Fibroblast of upper back skin (primary cell): ENCODE results near the gene AIF1L.
A peak's percentile ranks its signal among the peaks of the same experiment; 100 is the strongest.
"Not testable (repeated sequence)": the region's sequence is repeated elsewhere in the genome, so short reads cannot be mapped to it uniquely, and the experiment has no call there.

Experiments
- DNase-seq: peaks from one replicate; pipeline ENCODE4 v3.0.0-alpha.2; 2013

Gene AIF1L

DNA sequence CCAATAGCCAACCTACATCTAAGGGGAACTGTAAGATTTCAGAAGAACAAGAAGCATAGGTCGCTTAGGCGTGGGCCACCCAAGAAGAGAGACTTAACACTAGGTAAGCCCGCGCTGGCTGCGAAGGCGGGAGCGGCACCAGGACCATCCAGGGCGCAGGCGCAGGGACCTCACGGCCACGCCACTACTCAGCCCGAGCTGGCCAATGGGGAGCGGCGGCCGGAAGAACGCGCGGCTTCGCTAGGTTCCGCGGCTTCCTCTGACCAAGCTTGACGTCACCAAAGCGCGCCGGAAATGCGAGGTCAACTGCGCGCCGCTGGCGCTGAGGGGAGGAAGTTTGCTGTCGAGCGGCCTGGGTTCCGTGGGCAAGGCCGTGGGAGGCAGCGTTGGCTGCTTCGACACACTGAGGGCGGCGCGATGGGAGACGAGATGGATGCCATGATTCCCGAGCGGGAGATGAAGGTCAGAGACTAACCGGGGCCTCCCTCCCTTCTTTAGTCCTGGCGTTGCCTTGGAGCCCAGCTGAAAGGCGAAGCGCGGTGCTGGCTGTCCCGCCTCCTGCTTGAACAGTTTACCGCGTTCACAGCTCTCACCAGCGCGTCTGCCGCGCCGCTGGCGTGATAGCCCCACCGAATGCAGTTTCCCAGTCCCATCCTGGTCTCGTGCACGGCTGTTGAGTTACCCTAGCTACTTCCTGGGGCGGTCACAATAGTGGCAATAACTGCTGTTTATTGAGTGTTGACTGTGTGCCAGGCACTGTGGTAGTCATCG, 29.1 kb downstream of the AIF1L start, which contains the start of gene NUP214:
Gene NUP214 (plus strand): TSS at position 299 of the 771 bp plus-strand sequence. CDS start 119 bp downstream, at position 418.
- DNase-seq = peak; percentile 97

DNA sequence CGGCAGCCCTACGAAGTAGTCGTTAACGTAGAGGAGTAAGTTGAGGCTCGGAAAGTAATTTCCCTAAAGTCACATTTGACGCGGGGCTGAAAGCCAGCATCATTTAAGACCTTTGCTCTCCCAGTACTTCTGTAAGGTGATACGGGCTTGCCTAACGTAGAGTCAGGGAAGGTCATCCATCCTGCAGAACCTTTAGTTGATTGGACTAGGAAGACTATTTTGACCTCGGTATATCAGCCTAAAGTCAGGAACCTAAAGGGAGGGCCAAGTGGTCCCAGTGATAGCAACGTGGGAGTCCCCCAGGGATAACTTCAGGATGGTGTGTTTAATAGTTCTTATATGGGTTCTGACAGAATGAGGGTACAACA, 29.7 kb downstream of the AIF1L start:
- no peak for DNase-seq

GRCh38 chr9:131129183-131129582, 32.9 kb downstream of the AIF1L start:
- no peak for DNase-seq

DNA sequence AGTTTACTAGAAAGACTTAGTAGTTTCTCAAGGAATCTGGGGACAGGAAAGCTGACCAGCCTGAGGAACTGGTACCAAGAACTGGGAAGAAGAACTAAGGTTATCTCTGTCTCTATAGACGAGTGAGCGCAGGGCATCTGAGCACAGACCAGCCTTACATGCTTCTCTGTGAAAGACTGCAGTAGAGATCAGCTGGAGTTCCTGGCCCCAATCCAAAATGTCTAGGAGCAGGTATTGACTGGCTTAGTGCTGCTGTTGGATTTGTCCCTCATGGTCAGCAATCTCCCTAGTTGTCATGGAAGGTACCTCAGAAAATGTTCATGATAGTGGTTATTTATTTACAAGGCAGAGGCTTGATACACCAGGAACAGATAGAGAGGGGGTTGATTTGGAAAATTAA, 42.3 kb downstream of the AIF1L start:
- DNase-seq = no peak

- no peak for DNase-seq
Observed at GRCh38 chr9:131140112-131140511, 43.8 kb downstream of the AIF1L start.

GRCh38 chr9:131140550-131140949, 44.2 kb downstream of the AIF1L start:
- no peak for DNase-seq

- DNase-seq = no peak
Observed at GRCh38 chr9:131142160-131142559, 45.8 kb downstream of the AIF1L start.

GRCh38 chr9:131144201-131144600, 47.9 kb downstream of the AIF1L start:
- DNase-seq = no peak

DNA sequence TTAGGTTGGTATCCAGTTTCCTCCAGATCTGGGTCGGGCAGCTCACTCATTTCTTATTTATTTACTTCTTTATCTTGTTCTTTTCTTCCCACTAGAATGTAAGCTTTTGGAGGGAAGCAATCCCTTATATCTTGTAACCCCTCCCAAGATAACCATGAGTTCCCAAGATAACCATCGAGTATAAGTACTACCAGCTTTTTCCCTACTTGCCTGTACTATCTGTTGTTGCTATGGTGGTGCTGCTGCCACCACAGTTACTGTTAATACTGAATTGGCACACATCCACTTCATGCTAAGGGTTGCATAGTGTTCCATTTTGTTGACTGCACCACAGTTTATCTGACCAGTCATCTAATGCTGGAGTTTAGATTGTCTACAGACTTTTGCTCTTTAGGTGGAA, 48.9 kb downstream of the AIF1L start:
- DNase-seq = no peak

DNA sequence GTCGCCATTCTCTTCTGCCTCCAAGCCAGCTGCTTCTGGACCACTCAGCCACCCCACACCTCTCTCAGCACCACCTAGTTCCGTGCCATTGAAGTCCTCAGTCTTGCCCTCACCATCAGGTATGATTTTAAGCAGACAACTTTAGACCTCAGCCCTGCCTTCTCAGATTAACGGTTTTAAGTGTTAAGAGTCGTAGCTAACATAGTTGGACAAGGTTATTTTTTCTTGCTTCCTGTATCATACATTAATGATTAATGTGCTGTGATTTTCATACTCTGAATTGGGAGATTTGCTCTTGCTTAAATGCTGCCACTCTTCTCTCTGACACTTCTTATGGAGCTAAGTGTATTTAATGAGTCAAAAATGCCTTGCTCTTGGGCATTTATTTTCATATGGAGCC, 49.9 kb downstream of the AIF1L start:
- DNase-seq = no peak

GRCh38 chr9:131148276-131148675, 51.9 kb downstream of the AIF1L start:
- DNase-seq = no peak

DNA sequence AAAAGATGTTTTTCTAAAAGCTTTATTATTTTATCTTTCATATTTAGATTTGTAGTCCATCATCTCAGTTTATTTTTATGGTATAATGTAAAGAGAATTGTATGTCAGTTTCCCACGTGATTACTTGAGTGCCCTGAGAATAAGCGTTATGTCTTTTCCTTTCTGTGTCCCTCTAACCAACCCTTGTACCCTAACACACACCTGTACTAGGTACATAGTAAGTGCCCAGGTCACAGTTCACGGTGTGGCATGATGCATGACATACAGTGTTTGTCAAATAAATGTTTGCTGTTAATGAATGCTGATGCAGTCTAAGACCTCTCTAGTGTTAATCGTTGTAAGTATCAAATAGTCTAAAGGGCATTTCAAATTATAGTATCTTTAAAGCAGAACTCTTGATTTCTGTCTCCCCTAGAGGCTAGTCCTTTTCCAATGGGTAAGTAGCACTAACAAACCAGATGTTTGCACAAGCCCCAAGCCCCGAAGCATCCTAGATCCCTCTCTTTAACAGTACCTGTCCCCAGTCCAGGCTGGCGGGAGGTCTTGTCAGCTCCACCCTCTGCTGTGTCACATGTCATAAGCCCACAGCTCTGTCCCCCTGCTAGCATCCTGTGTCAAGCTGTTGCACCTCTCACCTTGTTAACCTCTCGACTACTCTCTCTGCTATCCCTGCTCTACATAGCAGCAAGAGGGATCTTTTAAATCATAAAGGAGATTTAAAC, 52.8 kb downstream of the AIF1L start:
- DNase-seq = no peak

DNA sequence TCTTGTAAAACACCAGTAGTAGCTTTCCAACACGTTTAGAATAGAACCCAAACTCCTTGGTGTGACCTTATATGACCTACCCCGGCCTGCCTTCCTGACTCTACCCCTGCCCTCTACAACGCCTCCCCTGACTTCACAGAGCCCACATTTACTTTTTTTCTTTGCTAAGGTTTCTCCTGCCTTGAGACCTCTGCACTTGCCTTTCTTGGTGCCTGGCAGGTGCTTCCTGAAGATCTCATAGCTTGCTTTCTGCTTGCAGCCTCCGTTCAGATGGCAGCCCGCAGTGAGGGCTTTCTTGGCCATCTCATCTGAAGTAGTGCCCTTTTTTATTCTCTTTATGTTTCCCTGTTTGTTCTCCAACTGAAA, 53.3 kb downstream of the AIF1L start:
- no peak for DNase-seq

DNA sequence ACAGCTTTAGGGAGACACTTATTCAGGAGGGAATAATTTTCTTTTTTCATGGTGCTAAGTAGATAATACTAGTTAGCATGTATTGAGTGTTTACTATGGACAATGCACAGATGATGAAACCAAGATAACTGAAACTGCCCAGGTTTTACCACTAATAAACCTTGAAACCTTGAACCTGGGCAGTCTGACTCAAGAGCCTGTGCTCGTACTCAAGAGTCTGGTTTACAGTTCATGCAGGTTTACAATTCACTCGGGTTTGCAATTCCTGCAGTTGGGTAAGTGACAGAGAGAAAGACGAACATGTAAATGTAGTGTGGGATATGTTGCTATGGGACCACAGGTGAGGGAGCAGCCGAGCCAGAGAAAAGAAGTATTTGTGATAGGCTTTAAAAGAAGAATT, 57.3 kb downstream of the AIF1L start:
- DNase-seq = no peak

- DNase-seq = not testable (repeated sequence)
Observed at GRCh38 chr9:131158673-131159072, 62.3 kb downstream of the AIF1L start.

DNA sequence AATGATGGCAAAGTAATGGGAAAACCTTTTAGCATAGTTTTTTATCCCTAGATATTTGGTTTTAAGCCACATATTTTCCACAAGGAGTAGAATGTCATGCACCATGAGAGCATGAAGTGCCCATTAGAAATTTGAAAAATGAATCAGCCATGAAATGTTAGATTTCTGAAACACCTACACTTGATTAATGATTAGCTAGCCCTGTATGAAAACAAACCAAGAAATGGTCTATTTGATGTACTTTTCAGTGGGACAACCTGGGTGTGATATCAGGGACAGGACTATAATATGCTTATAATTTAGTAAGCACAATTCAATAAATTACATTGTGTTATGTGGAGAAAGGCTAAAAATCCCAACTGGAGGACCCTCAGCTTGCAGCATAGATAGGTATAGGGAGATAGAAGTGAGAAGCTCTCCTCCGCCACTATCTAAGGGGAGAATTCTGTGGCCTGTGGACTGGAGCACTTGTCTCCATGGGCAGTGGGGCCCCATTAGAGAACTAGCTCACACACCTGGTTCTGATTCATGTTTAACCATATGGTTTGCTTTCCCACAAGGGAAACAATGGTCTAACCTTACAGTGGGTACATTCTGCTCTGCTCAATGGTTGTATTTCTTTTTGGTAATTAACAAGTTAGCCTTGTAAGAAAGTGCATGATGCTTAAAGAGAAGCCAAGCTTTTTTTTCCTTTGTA, 64.2 kb downstream of the AIF1L start:
- no peak for DNase-seq

- DNase-seq = no peak
Observed at GRCh38 chr9:131161585-131161984, 65.3 kb downstream of the AIF1L start.

- DNase-seq = no peak
Observed at GRCh38 chr9:131162886-131163285, 66.6 kb downstream of the AIF1L start.

DNA sequence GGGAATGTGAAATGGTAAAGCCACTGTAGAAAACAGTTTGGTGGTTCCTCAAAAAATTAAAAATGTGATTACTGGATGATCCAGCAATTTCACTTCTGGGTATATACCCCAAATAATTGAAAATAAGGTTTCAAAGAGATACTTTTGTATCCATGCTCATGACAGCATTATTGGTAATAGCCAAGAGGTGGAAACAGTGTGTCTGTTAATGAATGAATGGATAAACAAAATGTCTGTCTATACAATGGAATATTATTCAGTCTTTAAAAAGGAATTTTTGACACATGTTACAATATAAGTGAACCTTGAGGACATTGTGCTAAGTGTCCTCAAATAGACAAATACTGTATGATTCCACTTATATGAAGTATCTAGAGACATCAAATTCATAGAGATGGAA, 69.2 kb downstream of the AIF1L start:
- no peak for DNase-seq

- no peak for DNase-seq
Observed at GRCh38 chr9:131167146-131167692, 70.9 kb downstream of the AIF1L start.

GRCh38 chr9:131167936-131168335, 71.6 kb downstream of the AIF1L start:
- DNase-seq = no peak

DNA sequence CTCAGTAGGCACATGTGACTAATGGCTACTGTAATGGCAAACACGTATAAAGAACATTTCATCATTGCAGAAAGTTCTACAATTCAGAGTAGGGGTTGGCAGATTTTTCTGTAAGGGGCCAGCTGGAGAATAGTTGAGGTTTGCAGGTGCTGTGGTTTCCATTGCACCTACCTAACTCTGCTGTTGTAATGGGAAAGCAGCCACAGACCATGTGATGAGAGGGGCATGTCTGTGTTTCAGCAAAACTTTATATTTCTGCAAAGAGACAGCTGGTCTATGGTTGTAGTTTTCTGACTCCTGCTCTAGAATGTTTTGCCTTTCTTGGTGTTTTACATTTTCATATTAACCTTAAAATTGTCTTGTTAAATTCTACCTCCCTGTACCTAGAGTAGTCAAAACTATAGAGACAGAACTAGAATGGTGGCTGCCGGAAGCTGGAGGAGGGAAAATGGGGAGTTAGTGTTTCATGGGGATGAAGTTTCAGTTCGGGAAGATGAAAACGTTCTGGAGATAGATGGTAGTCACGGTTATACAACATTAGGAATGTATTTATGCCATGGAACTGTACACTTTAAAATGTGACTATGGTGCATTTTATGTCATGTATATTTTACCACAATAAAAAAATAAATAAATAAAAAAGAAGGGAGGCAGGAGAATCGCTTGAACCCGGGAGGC, 73.4 kb downstream of the AIF1L start:
- DNase-seq = no peak
